ENCODE measurements around the gene MAFF.

The MAFF gene

GRCh38 chr22:38204784-38205183 lies 3.0 kb downstream of the MAFF start:
- peaks cover 2% of the 10 kb centered on the region for H3K27me3 Mint-ChIP-seq
- H3K27ac Mint-ChIP-seq, result peak overlapping the region; percentile 65
- peaks cover 53% of the 10 kb centered on the region for H3K4me1 Mint-ChIP-seq
- H3K36me3 Mint-ChIP-seq (ENCODE audit: low read depth), result no peaks in the 10 kb centered on the region
- ATAC-seq, result no peak
- H3K9me3 Mint-ChIP-seq, result no peaks in the 10 kb centered on the region
- H3K4me3 Mint-ChIP-seq, result peak overlapping the region; percentile 46
- DNase-seq, result no peak

- Mint-ChIP-seq H3K27me3 (peaks cover 2% of the 10 kb centered on the region), H3K27ac (no peak overlapping the region), H3K4me3 (no peak overlapping the region), H3K4me1 (peaks cover 56% of the 10 kb centered on the region), H3K9me3 (no peaks in the 10 kb centered on the region), H3K36me3 (ENCODE audit: low read depth) (no peaks in the 10 kb centered on the region)
- DNase-seq (no peak), ATAC-seq (no peak)
Observed at GRCh38 chr22:38205261-38206128, 3.7 kb downstream of the MAFF start.

GRCh38 chr22:38207898-38208432 lies 6.2 kb downstream of the MAFF start:
- Mint-ChIP-seq H3K4me3 (no peak overlapping the region), H3K27me3 (peaks cover 2% of the 10 kb centered on the region), H3K36me3 (ENCODE audit: low read depth) (no peaks in the 10 kb centered on the region), H3K4me1 (peaks cover 47% of the 10 kb centered on the region), H3K9me3 (no peaks in the 10 kb centered on the region), H3K27ac (no peak overlapping the region)
- no peak for ATAC-seq
- no peak for DNase-seq

GRCh38 chr22:38208551-38208968 lies 6.8 kb downstream of the MAFF start:
- ATAC-seq, result no peak
- H3K9me3 Mint-ChIP-seq, result no peaks in the 10 kb centered on the region
- H3K4me1 Mint-ChIP-seq, result peaks cover 47% of the 10 kb centered on the region
- H3K27me3 Mint-ChIP-seq, result peaks cover 2% of the 10 kb centered on the region
- no peak for DNase-seq
- no peak overlapping the region for H3K4me3 Mint-ChIP-seq
- peaks cover 3% of the 10 kb centered on the region for H3K36me3 Mint-ChIP-seq (ENCODE audit: low read depth)
- no peak overlapping the region for H3K27ac Mint-ChIP-seq

- DNase-seq (no peak), ATAC-seq (no peak)
- no peak overlapping the region for H3K27ac Mint-ChIP-seq
- H3K27me3 Mint-ChIP-seq, result no peaks in the 10 kb centered on the region
- H3K9me3 Mint-ChIP-seq, result no peaks in the 10 kb centered on the region
- H3K4me1 Mint-ChIP-seq, result peaks cover 36% of the 10 kb centered on the region
- peaks cover 7% of the 10 kb centered on the region for H3K36me3 Mint-ChIP-seq (ENCODE audit: low read depth)
- no peak overlapping the region for H3K4me3 Mint-ChIP-seq
Observed at GRCh38 chr22:38211556-38211955, 9.8 kb downstream of the MAFF start.

- Mint-ChIP-seq H3K4me3 (no peak overlapping the region), H3K4me1 (peaks cover 36% of the 10 kb centered on the region), H3K27me3 (no peaks in the 10 kb centered on the region), H3K36me3 (ENCODE audit: low read depth) (peaks cover 7% of the 10 kb centered on the region), H3K9me3 (no peaks in the 10 kb centered on the region), H3K27ac (no peak overlapping the region)
- ATAC-seq (no peak), DNase-seq (no peak)
Observed at GRCh38 chr22:38212442-38212841, 10.6 kb downstream of the MAFF start.

GRCh38 chr22:38213319-38213989 lies 11.7 kb downstream of the MAFF start:
- ATAC-seq (peak; percentile 31), DNase-seq (no peak)
- Mint-ChIP-seq H3K36me3 (ENCODE audit: low read depth) (peaks cover 7% of the 10 kb centered on the region), H3K4me1 (peaks cover 37% of the 10 kb centered on the region), H3K4me3 (no peak overlapping the region), H3K27ac (peak overlapping the region; percentile 23), H3K9me3 (no peaks in the 10 kb centered on the region), H3K27me3 (no peaks in the 10 kb centered on the region)

GRCh38 chr22:38213990-38214301 lies 12.2 kb downstream of the MAFF start:
- ATAC-seq, result no peak
- peaks cover 37% of the 10 kb centered on the region for H3K4me1 Mint-ChIP-seq
- DNase-seq, result no peak
- H3K27me3 Mint-ChIP-seq, result no peaks in the 10 kb centered on the region
- H3K4me3 Mint-ChIP-seq, result no peak overlapping the region
- no peaks in the 10 kb centered on the region for H3K9me3 Mint-ChIP-seq
- H3K36me3 Mint-ChIP-seq (ENCODE audit: low read depth), result peaks cover 7% of the 10 kb centered on the region
- H3K27ac Mint-ChIP-seq, result no peak overlapping the region

GRCh38 chr22:38214302-38215056 lies 12.7 kb downstream of the MAFF start:
- DNase-seq (peak; percentile 61), ATAC-seq (peak; percentile 9)
- no peak overlapping the region for H3K27ac Mint-ChIP-seq

GRCh38 chr22:38215156-38216038 lies 13.6 kb downstream of the MAFF start:
- ATAC-seq (no peak), DNase-seq (no peak)
- Mint-ChIP-seq H3K9me3 (no peaks in the 10 kb centered on the region), H3K4me1 (peaks cover 33% of the 10 kb centered on the region), H3K27me3 (no peaks in the 10 kb centered on the region), H3K4me3 (no peak overlapping the region), H3K36me3 (ENCODE audit: low read depth) (peaks cover 7% of the 10 kb centered on the region), H3K27ac (no peak overlapping the region)

More at GRCh38 chr22:38214302-38215056, 12.7 kb downstream of the MAFF start:
- Mint-ChIP-seq H3K9me3 (no peaks in the 10 kb centered on the region), H3K4me1 (peaks cover 38% of the 10 kb centered on the region), H3K4me3 (no peak overlapping the region), H3K36me3 (ENCODE audit: low read depth) (peaks cover 7% of the 10 kb centered on the region), H3K27me3 (no peaks in the 10 kb centered on the region)

GRCh38 chr22:38218661-38219622 lies 17.1 kb downstream of the MAFF start:
- Mint-ChIP-seq H3K27ac (peak overlapping the region; percentile 43), H3K9me3 (no peaks in the 10 kb centered on the region), H3K4me1 (peaks cover 21% of the 10 kb centered on the region), H3K36me3 (ENCODE audit: low read depth) (peaks cover 4% of the 10 kb centered on the region), H3K4me3 (no peak overlapping the region), H3K27me3 (no peaks in the 10 kb centered on the region)
- peak; percentile 4 for ATAC-seq
- peak; percentile 43 for DNase-seq

- no peak overlapping the region for H3K4me3 Mint-ChIP-seq
- H3K27ac Mint-ChIP-seq, result peak overlapping the region; percentile 43
- ATAC-seq (no peak), DNase-seq (no peak)
- no peaks in the 10 kb centered on the region for H3K9me3 Mint-ChIP-seq
- H3K4me1 Mint-ChIP-seq, result peaks cover 21% of the 10 kb centered on the region
- peaks cover 4% of the 10 kb centered on the region for H3K36me3 Mint-ChIP-seq (ENCODE audit: low read depth)
- no peaks in the 10 kb centered on the region for H3K27me3 Mint-ChIP-seq
Observed at GRCh38 chr22:38219632-38220031, 17.8 kb downstream of the MAFF start.

- ATAC-seq (no peak), DNase-seq (no peak)
- peaks cover 18% of the 10 kb centered on the region for H3K4me1 Mint-ChIP-seq
- no peak overlapping the region for H3K27ac Mint-ChIP-seq
- H3K4me3 Mint-ChIP-seq, result no peak overlapping the region
- H3K27me3 Mint-ChIP-seq, result no peaks in the 10 kb centered on the region
- H3K36me3 Mint-ChIP-seq (ENCODE audit: low read depth), result no peaks in the 10 kb centered on the region
- H3K9me3 Mint-ChIP-seq, result no peaks in the 10 kb centered on the region
Observed at GRCh38 chr22:38220163-38220562, 18.4 kb downstream of the MAFF start.

All from activated naive CD8-positive, alpha-beta T cell treated with anti-CD3 and anti-CD28 coated beads, Interleukin-2, amount 50 U/mL, for 24 hours (primary cell).